Tibial nerve (tissue), 4 donors: ENCODE data around the gene GSTT2B. TPM values are rescaled to one million over a fixed set of nuclear protein-coding genes. Genes with fewer than 3 reads are reported as not detected.
"Not testable (repeated sequence)": the region's sequence is repeated elsewhere in the genome, so short reads cannot be mapped to it uniquely, and the experiment has no call there.

Experiments
- DNase-seq, 2 donors: peaks; one replicate each; pipeline ENCODE4 v3.0.0-alpha.2; 2019; ENCODE audit warnings: low spot score in 2 of 2
- H3K27ac ChIP-seq, 4 donors: fragments of 200-600 bp; sonication (generic) in 3 of 4; one replicate each; pipeline ENCODE4 v1.5.1; 2017 to 2019; ENCODE audit warnings: mild to moderate bottlenecking in 1 of 4
- H3K27me3 ChIP-seq, 2 donors: fragments of 200-600 bp; sonication (generic) in 1 of 2; one replicate each; pipeline versions ENCODE4 v1.5.1 to v1.6.0; 2017 to 2019
- H3K36me3 ChIP-seq, 3 donors: fragments of 200-600 bp; sonication (generic); one replicate each; pipeline ENCODE4 v1.5.1; 2018 to 2019
- H3K4me1 ChIP-seq, 4 donors: fragments of 200-600 bp; sonication (generic) in 3 of 4; one replicate each; pipeline ENCODE4 v1.5.1; 2017 to 2019
- H3K4me3 ChIP-seq, 4 donors: fragments of 200-600 bp; sonication (generic) in 3 of 4; one replicate each; pipeline ENCODE4 v1.5.1; 2017 to 2019; ENCODE audit warnings: mild to moderate bottlenecking in 1 of 4, moderate library complexity in 1 of 4
- H3K9me3 ChIP-seq, 4 donors: fragments of 200-600 bp; sonication (generic) in 3 of 4; one replicate each; pipeline ENCODE4 v1.5.1; 2017 to 2019
- EP300 ChIP-seq, 2 donors: sonication (generic); formaldehyde crosslinking; IDR thresholded peaks; one replicate each; pipeline ENCODE4 v1.6.1; 2017; ENCODE audit warnings: antibody characterized with exemption in 2 of 2, mild to moderate bottlenecking in 1 of 2
- POLR2A ChIP-seq, 2 donors: fragments of 450-650 bp; IDR thresholded peaks; one replicate each; pipeline ENCODE4 v1.6.1; 2017; ENCODE audit warnings: antibody characterized with exemption in 2 of 2, mild to moderate bottlenecking in 2 of 2, moderate library complexity in 2 of 2
- WGBS, 2 donors: methylation state at CpG; one replicate each; pipeline ENCODE4 v1.1.5; 2018; 5-methylcytosine and 5-hydroxymethylcytosine counted together
- total RNA-seq, 4 donors: library from RNA; depleted of rRNA; stranded (reverse); fragments of >200 nt; gene quantifications; one replicate each; pipeline ENCODE4 v1.1.0, GENCODE V29; 2016
- TF ChIP-seq, protein P1 (sequence below), 5 experiments: fragments of 200-600 bp in 3 of 5; fragments of 450-650 bp in 2 of 5; sonication (generic) in 3 of 5; IDR thresholded peaks; one replicate each; pipeline ENCODE4 v1.5.1; 2016 to 2019; ENCODE audit warnings: antibody characterized with exemption in 5 of 5, mild to moderate bottlenecking in 3 of 5, moderate library complexity in 2 of 5

GSTT2B gene
- 10 to 100 TPM in 2 of 4 donors, 1 to 10 TPM in 1, under 1 TPM in 1; 0.66 to 17.8 (median 8.7) TPM for total RNA-seq

DNA sequence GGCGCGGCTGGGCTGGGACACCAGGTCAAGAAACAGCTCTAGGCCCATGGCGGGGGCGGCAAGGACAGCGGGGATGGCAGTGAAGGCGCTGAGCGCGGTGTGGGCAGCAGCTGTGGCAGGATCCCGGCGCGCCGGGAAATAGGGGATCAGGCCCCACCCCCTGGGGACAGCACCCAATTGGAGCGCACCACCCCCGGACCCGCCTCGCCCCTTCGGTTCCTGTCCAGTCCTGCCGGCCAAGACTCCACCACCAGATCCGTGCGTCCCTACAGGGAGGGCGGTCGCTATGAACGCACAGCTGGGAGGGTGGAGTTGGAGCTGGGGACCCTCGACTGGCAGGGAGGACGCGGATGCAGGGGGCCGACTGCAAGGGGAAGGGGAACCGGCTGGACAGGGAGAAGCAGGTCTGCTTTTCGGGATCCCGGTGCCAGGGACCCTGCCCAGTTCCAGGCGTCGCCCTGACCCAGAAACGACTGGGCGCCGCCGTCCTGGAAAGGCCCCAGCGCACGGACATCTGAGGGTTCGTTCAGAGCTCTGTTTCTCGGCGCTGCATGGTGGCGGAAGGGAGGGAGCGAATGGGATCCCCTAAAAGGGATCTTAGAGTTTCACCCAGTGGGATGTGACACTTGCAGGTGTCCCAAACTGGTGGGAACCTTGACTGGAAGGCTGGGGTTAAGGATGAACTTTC lies at the start of gene GSTT2B:
Gene GSTT2B, minus strand, starts transcription at position 112 of the 688 bp plus-strand sequence. Its CDS starts 64 bp downstream, at position 48.
- not testable (repeated sequence) for H3K4me1 ChIP-seq, DNase-seq, H3K9me3 ChIP-seq, H3K27me3 ChIP-seq, H3K27ac ChIP-seq, H3K36me3 ChIP-seq
- H3K4me3 ChIP-seq, result peak within 1 kb of the TSS in 1 of 4 donors; percentile 32
- no CpG with 5 or more reads among the region's 43 CpGs for WGBS, 2 donors

DNA sequence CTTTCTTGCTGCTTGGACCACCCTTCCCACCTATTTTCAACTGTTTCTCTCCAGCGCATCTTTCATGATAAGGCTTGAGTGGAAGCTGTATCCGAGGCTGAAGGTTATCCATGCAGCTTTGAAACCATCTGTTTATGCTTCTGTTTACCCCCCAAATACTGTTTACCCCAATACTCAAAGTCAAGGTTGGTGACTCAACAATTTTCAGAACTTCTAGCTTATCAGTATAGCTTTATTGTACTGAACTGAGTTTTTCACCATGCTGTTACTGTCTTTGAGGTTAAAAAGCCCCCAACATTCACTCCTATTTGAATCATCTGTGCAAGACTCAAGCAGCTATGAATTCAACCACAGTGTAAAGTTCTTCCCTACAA lies 49.0 kb upstream of the GSTT2B start:
- no peak for DNase-seq
- Histone ChIP-seq H3K36me3 (no peaks in the 10 kb centered on the region), H3K4me3 (no peak overlapping the region), H3K9me3 (no peaks in the 10 kb centered on the region), H3K27ac (no peak overlapping the region), H3K27me3 (no peaks in the 10 kb centered on the region), H3K4me1 (peaks cover 0 to 34% (median 4%) of the 10 kb centered on the region in 4 donors)
- 79 to 88% methylated on average over 2 of the region's 2 CpGs for WGBS, 2 donors
- TF ChIP-seq, protein P1, sequence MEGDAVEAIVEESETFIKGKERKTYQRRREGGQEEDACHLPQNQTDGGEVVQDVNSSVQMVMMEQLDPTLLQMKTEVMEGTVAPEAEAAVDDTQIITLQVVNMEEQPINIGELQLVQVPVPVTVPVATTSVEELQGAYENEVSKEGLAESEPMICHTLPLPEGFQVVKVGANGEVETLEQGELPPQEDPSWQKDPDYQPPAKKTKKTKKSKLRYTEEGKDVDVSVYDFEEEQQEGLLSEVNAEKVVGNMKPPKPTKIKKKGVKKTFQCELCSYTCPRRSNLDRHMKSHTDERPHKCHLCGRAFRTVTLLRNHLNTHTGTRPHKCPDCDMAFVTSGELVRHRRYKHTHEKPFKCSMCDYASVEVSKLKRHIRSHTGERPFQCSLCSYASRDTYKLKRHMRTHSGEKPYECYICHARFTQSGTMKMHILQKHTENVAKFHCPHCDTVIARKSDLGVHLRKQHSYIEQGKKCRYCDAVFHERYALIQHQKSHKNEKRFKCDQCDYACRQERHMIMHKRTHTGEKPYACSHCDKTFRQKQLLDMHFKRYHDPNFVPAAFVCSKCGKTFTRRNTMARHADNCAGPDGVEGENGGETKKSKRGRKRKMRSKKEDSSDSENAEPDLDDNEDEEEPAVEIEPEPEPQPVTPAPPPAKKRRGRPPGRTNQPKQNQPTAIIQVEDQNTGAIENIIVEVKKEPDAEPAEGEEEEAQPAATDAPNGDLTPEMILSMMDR (IDR thresholded peaks at IDR 0.05), result no peak
- TF ChIP-seq EP300 (IDR thresholded peaks at IDR 0.05) (no peak), POLR2A (IDR thresholded peaks at IDR 0.05) (no peak)

DNA sequence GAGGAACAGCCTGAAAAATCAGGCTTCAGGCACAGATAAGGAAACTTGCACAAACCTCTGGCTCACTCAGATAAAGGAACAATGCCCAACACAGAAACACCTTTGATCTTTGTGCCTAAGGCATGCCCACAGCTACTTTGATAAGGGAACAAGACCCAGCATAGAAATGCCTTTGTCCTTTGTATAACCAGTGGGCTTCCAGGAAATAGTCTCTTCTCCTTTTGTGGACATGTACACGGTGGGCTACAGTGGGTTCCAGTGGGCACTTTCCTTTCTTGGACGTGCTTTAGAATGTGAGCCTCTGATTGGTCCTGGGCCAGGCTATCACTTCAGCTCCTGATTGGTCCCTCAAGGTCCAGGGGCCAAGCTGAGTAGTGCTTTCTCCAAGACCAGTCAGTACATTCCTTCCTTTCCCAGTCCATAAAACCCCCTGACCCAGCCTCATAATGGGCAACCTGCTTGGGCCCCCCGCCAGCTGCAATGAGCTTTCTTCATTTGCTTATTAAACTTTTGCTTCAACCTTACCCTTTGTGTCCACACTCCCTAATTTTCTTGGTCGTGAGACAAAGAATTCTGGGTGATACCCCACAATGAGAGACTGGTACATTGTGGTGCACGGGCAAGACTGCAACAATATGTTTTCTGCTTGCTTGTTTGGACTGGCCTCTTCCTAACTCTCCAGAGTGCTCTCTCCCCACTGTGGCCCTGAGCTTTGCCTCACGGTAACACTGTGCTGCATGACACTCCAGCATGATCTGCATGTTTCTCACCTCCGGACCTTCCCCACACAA lies 48.4 kb upstream of the GSTT2B start:
- TF ChIP-seq POLR2A (IDR thresholded peaks at IDR 0.05) (no peak), EP300 (IDR thresholded peaks at IDR 0.05) (no peak)
- TF ChIP-seq, protein P1 (IDR thresholded peaks at IDR 0.05), result no peak
- no peak overlapping the region for H3K27ac ChIP-seq
- no peaks in the 10 kb centered on the region for H3K27me3 ChIP-seq
- no peaks in the 10 kb centered on the region for H3K36me3 ChIP-seq
- no peak for DNase-seq
- no peak overlapping the region for H3K4me3 ChIP-seq
- 83 to 90% methylated on average over 7 of the region's 7 CpGs for WGBS, 2 donors
- peaks cover 0 to 34% (median 4%) of the 10 kb centered on the region in 4 donors for H3K4me1 ChIP-seq
- H3K9me3 ChIP-seq, result no peaks in the 10 kb centered on the region

DNA sequence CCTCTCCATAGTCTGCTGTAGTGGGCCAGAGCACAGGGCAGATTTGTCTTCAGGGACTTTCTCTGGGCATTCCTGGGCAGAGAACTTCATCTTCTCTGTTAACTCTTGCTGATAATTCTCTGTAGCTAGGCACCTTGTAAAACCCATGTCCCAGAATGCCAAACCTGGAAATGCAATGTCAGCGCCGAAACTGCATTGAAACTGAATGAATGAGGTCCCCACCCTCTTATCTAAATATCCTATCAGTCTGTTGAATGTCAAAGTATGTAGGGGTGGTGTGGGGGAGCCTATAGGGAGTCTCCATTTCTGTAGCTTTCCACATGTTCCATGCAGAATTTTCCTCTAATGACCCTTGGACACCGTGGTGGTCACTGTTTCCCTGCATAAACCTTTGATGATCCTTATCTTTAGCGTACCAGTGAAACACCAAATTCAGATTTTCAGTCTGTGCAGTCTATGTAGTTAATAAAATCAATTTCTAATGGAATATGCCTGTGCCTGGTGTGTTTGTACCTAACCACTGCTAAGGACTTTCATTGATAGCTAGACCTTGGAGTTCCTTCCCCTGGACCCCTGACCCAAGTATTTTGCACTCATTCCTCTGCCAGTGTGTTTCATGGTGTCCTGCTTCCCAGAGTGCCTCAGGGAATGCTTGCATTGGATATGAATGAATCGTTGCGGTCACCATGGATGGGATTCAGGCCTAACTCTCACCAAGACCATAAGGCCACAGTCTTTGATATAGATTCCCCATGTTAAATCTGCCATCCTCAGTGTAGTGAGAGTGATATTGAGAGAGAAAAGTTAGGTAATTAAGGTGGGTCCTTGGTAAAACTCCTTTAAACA lies 47.6 kb upstream of the GSTT2B start:
- 82 to 86% methylated on average over 6 of the region's 6 CpGs for WGBS, 2 donors
- Histone ChIP-seq H3K4me1 (peaks cover 0 to 32% (median 4%) of the 10 kb centered on the region in 4 donors), H3K4me3 (no peak overlapping the region), H3K27ac (no peak overlapping the region), H3K27me3 (no peaks in the 10 kb centered on the region), H3K36me3 (no peaks in the 10 kb centered on the region), H3K9me3 (no peaks in the 10 kb centered on the region)
- no peak for TF ChIP-seq EP300 (IDR thresholded peaks at IDR 0.05)
- TF ChIP-seq POLR2A (IDR thresholded peaks at IDR 0.05), result no peak
- TF ChIP-seq, protein P1 (IDR thresholded peaks at IDR 0.05), result no peak
- DNase-seq, result no peak

- TF ChIP-seq EP300 (IDR thresholded peaks at IDR 0.05) (no peak), POLR2A (IDR thresholded peaks at IDR 0.05) (no peak)
- TF ChIP-seq, protein P1 (IDR thresholded peaks at IDR 0.05), result no peak
- H3K27me3 ChIP-seq, result no peaks in the 10 kb centered on the region
- no peak for DNase-seq
- H3K27ac ChIP-seq, result no peak overlapping the region
- 82 to 83% methylated on average over 1 of the region's 1 CpG for WGBS, 2 donors
- H3K4me3 ChIP-seq, result no peak overlapping the region
- no peaks in the 10 kb centered on the region for H3K36me3 ChIP-seq
- peaks cover 0 to 26% (median 4%) of the 10 kb centered on the region in 4 donors for H3K4me1 ChIP-seq
- H3K9me3 ChIP-seq, result no peaks in the 10 kb centered on the region
These were observed 47.0 kb upstream of the GSTT2B start for GRCh38 chr22:24008022-24008283.
